NOMO-1 (cell line): Measurements from ENCODE around the gene CADPS2.
"Not testable (repeated sequence)": the region's sequence is repeated elsewhere in the genome, so short reads cannot be mapped to it uniquely, and the experiment has no call there.

Experiments used
- DNase-seq, 2 experiments: peaks; one replicate each; lab custom pipeline; 2025; ENCODE audit not compliant: unreplicated experiment in 2 of 2; lab: John Stamatoyannopoulos, UW

The CADPS2 gene

GRCh38 chr7:122717356-122718089, 168.7 kb downstream of the CADPS2 start:
- DNase-seq = no peak

GRCh38 chr7:122715183-122715582, 171.1 kb downstream of the CADPS2 start:
- no peak for DNase-seq

DNA sequence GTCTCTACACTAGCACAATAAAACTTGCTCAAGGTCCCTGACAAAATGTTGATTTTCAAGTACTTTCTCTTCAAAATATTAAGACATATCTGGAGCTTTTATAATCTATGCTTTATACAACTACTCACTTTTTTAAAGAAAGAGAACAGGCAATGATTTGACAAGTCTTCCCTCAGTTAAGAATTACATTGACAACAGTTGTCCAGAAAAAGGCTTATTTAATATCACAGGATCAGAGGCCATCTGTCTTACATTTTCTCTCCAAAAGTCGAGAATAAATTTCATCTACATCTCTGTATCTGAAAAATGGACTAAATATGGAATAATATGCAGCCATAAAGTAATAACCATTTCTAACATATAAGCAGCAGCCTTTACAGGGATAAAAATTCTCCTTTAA, 175.3 kb downstream of the CADPS2 start:
- no peak for DNase-seq

- DNase-seq = no peak
These were observed 176.2 kb downstream of the CADPS2 start for GRCh38 chr7:122709930-122710646.

- no peak for DNase-seq
These were observed 179.4 kb downstream of the CADPS2 start for GRCh38 chr7:122706836-122707235.

DNA sequence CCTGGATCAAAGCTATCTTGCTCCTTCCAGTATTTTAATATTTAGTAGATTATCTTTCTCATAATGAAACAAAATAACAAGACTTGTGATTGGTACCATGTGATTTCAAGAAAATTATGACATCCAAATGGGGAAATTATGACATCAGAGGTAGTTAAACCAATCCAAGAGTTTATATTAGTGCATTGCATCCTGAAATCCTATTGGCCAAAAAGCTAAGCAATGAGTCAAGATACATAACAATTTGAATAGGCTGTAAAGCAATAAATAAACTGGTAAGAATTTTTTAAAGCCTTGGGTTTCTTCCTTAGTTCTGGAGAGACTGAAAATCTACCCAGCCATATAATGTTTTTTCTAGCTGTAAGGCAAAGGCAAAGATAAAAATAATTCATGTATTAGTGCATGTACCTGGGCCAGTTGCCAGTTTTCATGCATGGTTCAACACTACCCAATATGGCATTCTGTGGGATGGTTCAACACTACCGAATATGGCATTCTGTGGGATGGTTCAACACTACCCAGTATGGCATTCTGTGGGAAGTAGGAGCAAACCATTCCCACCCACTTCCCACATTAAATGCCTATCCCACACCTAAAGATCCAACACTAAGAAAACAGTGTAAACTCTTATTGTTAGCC, 183.3 kb downstream of the CADPS2 start, which contains the start of gene RNF148:
TSS of gene RNF148 (minus strand) at position 51 of the 639 bp plus-strand sequence. CDS start 172 bp downstream, outside the sequence.
- no peak for DNase-seq

- no peak for DNase-seq
These were observed 187.2 kb downstream of the CADPS2 start, which contains the start of gene RNF133 for GRCh38 chr7:122699017-122699416. RNF133 (minus strand) TSS chr7:122699117; CDS start chr7:122698918, 199 bp downstream.

DNA sequence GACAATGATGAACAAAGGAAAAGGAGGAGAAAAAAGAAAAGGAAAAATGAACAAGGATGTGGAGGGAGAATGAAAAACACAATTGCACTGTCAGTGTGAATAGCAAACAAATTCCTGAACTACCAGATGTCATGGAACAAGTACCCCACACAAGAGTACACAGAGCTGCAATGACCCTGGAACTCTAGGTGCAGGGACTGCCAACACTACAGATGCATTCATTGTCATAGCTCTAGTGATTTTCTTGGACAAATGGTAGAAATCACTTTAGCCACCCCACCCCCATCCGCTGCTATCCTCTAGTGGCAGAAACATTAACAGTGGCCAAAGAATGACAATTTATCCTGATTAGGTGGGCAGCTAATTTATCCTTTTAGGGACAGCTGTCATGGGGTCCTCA, 190.4 kb downstream of the CADPS2 start:
- DNase-seq = no peak

DNA sequence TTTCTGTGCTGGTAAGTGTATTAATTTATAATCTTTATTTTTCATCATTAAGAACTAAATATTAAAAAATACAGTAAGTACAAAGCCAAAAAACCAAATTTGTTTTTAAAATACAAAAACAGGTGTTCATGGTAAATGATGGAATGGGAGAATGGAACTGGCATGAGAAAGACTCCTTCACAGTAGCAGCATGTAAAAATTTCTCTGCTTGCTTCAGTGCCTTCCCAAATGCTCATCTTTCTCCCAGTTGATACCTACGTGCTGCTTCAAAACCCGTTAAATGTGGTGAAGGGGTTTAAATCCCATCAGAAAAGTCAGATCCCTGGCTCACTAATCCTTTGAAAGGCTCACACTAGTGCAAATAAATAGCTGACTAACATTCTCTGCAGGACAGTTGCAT, 191.6 kb downstream of the CADPS2 start:
- no peak for DNase-seq

- no peak for DNase-seq
These were observed 193.4 kb downstream of the CADPS2 start for GRCh38 chr7:122692769-122693309.

DNA sequence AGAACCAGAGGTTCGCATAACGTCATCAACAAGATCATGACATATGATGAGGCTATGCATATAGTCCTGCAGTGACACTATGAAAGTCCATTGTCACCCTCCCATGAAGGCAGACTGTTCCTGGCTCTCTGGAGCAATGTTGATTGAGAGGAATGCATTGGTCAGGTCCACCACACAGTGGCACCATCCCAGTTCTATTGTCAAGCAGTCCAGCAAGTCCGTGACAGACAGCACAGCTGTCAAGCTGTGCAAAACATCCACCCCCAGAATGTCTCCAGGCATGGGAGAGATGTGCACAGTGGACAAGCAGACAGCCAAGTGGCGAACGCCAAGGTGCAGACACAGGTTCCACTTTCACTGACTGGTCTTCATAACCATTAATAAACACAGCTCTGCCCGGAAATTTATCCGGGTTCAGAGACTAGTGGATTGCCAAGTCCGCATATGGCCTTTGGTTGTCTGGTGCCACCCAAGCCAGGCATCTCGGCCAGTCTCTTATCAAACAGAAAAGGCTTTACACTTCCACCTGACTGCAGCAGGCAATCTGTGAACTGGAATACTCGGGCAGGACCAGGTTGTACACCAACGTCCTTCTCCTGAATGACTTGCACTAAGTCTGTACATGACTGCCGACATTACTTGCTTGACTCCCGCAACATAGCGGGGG, 194.6 kb downstream of the CADPS2 start:
- DNase-seq = no peak

GRCh38 chr7:122689346-122690109, 196.7 kb downstream of the CADPS2 start:
- DNase-seq = no peak

- DNase-seq = no peak
These were observed 197.8 kb downstream of the CADPS2 start for GRCh38 chr7:122688400-122688998.

GRCh38 chr7:122686360-122686878, 199.8 kb downstream of the CADPS2 start:
- no peak for DNase-seq

DNA sequence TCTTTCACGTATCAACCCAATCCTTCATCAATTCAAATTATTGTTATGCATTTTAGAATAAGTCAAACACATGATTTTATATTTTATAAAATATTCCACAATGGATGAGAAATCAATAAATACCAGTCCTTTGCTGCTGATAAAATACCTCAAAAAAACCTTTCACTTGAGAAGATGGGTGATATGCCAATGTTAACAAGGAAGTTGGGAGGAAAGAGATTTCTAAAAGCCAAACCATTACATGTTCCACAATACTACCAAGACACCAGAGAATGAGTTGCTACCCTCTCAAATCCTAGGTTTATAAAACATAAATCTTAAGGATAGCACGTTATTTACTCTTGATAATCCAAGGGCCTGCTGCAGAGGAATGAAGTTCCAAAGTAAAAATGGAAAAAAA, 201.8 kb downstream of the CADPS2 start:
- DNase-seq = no peak

DNA sequence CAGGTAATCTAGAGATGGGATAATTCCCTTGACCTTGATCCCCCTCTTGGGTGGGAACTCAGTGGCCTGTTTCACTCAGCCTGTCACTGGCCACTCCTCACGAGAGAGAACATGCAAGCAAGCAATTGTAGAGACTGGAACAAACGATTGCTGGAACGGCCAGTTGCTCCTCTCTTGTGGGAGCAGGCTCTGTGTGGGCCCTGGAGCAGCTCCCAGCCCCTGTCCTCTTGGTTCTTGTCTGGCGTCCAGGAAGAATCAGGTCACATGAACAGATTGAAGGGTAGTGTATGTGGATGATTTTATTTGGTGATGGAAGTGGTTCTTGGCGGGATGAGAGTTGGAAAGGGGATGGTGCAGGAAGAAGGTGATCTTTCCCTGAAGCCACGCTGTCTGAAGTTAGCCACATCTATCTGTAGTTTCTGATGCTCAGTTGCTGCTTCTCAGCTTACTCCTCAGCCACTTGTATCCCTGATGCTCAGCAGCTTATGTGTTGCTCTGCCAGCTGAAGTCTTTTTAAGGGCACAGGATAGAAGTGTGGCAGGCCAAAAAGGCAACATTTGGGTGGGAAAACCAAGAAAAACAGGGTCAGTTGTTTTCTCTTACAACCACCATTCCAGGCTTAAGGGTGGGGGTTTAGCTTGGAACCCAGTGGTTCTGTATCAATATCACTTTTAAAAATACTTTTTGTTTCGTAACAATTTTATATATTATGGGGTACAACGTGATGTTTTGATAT, 203.3 kb downstream of the CADPS2 start:
- DNase-seq = no peak

DNA sequence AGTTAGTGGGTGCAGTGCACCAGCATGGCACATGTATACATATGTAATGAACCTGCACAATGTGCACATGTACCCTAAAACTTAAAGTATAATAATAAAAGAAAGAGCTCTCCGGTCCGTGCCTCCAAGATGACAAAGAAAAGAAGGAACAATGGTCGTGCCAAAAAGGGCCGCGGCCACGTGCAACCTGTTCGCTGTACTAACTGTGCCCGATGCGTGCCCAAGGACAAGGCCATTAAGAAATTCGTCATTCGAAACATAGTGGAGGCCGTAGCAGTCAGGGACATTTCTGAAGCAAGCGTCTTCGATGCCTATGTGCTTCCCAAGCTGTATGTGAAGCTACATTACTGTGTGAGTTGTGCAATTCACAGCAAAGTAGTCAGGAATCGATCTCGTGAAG, 205.1 kb downstream of the CADPS2 start:
- not testable (repeated sequence) for DNase-seq

DNA sequence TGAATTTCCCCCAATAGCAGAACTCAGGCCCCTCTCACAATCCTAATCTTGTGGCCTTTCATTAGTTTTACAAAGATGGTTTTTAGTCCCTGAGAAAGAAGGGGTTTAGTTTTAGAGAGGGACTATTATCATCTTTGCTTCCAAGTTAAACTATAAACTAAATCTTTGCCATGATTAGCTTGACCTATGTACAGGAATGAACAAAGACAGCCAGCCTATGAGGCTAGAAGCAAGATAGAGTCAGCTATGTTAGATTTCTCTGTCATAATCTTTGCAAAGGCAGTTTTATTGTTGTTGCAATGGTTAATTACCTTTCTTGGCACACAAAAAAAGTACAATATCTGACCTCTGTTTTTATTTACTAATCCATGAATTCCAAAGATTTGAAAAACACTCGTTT, 206.4 kb downstream of the CADPS2 start:
- DNase-seq = no peak

GRCh38 chr7:122679269-122679709, 207.0 kb downstream of the CADPS2 start:
- DNase-seq = not testable (repeated sequence)
